ENCODE data around the gene KCTD16.

DNA sequence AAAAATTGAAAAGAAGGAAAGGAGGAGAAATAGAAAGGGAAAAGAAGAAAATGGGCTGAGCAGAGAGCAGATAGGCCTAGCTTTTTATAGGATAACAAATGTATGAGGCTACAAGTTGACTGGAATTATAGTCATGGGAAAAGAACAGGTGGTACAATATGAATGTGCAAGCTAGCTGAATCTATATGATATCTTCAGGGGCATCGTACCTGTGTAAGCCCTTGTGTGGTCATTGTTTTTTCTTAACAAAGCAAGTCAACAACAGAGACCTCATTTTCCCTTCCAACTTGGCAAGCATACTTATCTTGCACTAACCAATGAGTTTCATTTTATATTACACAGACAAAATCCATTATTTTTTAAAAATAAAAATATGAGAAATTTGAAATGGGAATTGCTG is 259.2 kb downstream of the KCTD16 start:
- TF ChIP-seq CTCF (IDR thresholded peaks at IDR 0.05): no peak
- TF ChIP-seq FOXM1 (IDR thresholded peaks at IDR 0.05; ENCODE audit: low read depth): no peak
- no peak for TF ChIP-seq CHD2 (IDR thresholded peaks at IDR 0.05; ENCODE audit: low read length, partially characterized antibody)
- TF ChIP-seq FOXJ3 (CRISPR knock-in tag; IDR thresholded peaks at IDR 0.05): no peak
- no peak for TF ChIP-seq GATA2 (CRISPR knock-in tag; IDR thresholded peaks at IDR 0.05)
- TF ChIP-seq RFX5 (IDR thresholded peaks at IDR 0.05; ENCODE audit: low read length): no peak
- TF ChIP-seq, protein P1, sequence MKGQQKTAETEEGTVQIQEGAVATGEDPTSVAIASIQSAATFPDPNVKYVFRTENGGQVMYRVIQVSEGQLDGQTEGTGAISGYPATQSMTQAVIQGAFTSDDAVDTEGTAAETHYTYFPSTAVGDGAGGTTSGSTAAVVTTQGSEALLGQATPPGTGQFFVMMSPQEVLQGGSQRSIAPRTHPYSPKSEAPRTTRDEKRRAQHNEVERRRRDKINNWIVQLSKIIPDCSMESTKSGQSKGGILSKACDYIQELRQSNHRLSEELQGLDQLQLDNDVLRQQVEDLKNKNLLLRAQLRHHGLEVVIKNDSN (IDR thresholded peaks at IDR 0.05; ENCODE audit: borderline replicate concordance, low read depth): no peak

Data from SK-N-SH (cell line).